Right cardiac atrium (tissue), 5 donors: ENCODE data around the gene CAPNS1. TPM values are rescaled to one million over a fixed set of nuclear protein-coding genes. Genes with fewer than 3 reads are reported as not detected.
"Not testable (repeated sequence)": the region's sequence is repeated elsewhere in the genome, so short reads cannot be mapped to it uniquely, and the experiment has no call there.

ENCODE experiments used
- ATAC-seq, 2 donors: fragments of 200-7000 bp; cut with Tn5 transposase; one replicate each; pipeline versions ENCODE4 v1.8.0 to v1.9.1; 2020; ENCODE audit warnings: moderate library complexity in 2 of 2, mild to moderate bottlenecking in 1 of 2
- DNase-seq, 3 donors: peaks; one replicate each; pipeline ENCODE4 v3.0.0-alpha.2; 2020
- H3K27ac ChIP-seq: one replicate; pipeline ENCODE4 v1.5.1; 2013; ENCODE audit warnings: mild to moderate bottlenecking, low read length, control low read depth, moderate library complexity
- H3K27me3 ChIP-seq: one replicate; pipeline ENCODE4 v1.6.1; 2013; ENCODE audit not compliant: control insufficient read depth, insufficient read depth
- H3K4me1 ChIP-seq: one replicate; pipeline ENCODE4 v1.6.1; 2013; ENCODE audit warnings: low read length; ENCODE audit not compliant: control insufficient read depth, insufficient read depth
- H3K4me3 ChIP-seq: one replicate; pipeline ENCODE4 v1.5.1; 2013; ENCODE audit warnings: low read length, control low read depth
- H3K9me3 ChIP-seq: one replicate; pipeline ENCODE4 v1.6.1; 2013; ENCODE audit warnings: low read length; ENCODE audit not compliant: control insufficient read depth
- WGBS: extraction: QIAGEN DNeasy Blood & Tissue Kit; methylation state at CpG from one replicate; pipeline ENCODE4 v1.1.7; 2013; 5-methylcytosine and 5-hydroxymethylcytosine counted together
- intact Hi-C, 4 donors: fragments of 100-400 bp; cut with DNase I; formaldehyde crosslinking; loops; one replicate each; pipeline versions ENCODE4 v1.11.0 to v1.14.0; 2022 to 2023
- polyA plus RNA-seq: library from polyadenylated mRNA; stranded (reverse); fragments of 200-250 nt; gene quantifications from one replicate; pipeline ENCODE4 v1.2.3, GENCODE V29; 2013
- total RNA-seq, 4 donors: library from RNA; stranded (reverse); fragmentation: NEBNext Ultra II Directional; extraction: Animal tissue kit (Norgen Biotek cat#: 25700); gene quantifications; one replicate each; pipeline ENCODE4 v1.2.1, GENCODE V29; 2021
- donor health status: healthy with polysubstance abuse.
- donor health status: DM: no; HTN: yes; CAD: no.
- donor health status: DM: no; HTN: no; CAD: no.
- donor health status: DM: no; HTN: yes; CAD: no; lungs with severe emphysema.
- donor health status: DM: yes; HTN: yes; CAD: no.

CAPNS1 gene
- total and polyA plus RNA-seq, 5 donors = 542 to 726 (median 636) TPM

DNA sequence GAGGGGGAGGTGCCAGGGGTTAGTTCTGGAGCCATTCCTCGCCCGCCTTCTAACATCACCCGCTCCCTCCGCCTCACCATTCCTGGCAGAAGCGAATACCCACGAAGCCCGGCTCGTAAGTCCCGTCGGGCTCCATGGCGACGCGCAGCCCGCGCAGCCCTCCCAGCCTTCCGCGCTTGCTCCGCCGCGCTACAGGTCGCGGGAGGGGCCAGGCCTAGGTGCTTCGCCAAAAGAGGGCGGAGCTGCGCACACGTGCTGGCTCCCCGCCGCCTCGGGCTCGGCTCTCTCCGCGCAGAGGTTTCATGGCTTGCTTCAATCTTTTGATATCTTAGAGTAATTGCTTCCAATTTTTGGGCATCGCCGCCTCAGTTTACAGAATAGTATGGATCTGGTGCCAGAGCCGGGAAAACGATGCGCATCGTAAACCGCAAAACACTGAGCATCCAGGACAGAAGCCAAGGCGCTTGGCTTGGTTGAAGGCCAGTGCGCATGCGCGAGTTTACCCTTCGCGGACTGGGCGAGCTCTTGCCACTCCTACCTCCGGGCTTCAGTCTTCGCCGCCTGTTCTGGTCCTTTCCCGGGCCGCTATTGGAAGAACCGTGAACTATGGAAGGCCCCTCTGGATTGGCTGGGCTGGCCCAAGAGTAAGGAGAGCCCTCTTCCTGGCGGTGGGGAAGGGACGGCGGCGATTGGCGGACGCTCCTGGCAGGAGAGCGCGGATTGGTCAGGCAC, 25.0 kb upstream of the CAPNS1 start, which contains the start of gene POLR2I:
Gene POLR2I (minus strand): TSS at position 155 of the 732 bp plus-strand sequence. CDS start 19 bp downstream, at position 136.
- no peaks in the 10 kb centered on the region for H3K27me3 ChIP-seq
- no peaks in the 10 kb centered on the region for H3K9me3 ChIP-seq
- intact Hi-C loops = loop anchor here in 2 of 4 donors (5.0 to 10.0 kb wide), 3 partner anchors 50 to 120 kb away; partner anchors contain the start of gene SDHAF1 (in 1 of the 2)
- DNase-seq (peak; percentile 99 to 100 (median 99)), ATAC-seq (peak; percentile 96 to 97)
- H3K27ac ChIP-seq = peak within 1 kb of the TSS; percentile 85
- H3K4me3 ChIP-seq = peak within 1 kb of the TSS; percentile 69
- no peaks in the 10 kb centered on the region for H3K4me1 ChIP-seq
- under 1% methylated on average over 60 of the region's 60 CpGs for WGBS

DNA sequence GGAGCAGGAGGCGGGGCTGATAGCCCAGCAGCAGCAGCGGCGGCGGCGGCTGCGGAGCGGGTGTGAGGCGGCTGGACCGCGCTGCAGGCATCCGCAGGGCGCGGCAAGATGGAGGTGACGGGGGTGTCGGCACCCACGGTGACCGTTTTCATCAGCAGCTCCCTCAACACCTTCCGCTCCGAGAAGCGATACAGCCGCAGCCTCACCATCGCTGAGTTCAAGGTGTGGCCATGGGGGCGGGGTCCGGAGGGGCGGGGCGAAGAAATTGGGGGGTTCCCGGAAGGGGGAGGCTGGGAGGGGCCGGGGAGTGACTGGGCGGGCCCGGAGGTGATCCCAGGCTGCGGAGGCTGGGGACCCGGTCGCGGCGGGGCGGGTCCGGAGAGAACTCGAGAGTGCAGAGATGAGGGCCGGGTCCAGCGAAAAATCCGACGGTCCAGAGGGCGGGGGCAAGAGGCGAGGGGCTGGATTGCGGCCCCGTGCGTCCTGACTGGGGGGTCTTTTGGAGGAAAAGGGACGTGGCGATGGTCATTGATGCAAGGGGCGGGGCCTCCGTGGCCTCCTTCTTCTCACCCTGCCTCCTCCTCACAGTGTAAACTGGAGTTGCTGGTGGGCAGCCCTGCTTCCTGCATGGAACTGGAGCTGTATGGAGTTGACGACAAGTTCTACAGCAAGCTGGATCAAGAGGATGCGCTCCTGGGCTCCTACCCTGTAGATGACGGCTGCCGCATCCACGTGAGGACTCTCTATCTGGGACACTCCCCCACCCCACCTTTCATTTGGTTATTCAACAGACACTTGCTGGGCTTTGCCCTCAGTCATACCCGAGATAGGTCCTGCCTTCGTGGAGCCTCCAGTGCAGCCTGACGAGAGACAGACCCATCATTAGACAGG, 24.2 kb upstream of the CAPNS1 start, which contains the start of gene TBCB:
Gene TBCB (plus strand): TSS at position 16 of the 891 bp plus-strand sequence. CDS start 93 bp downstream, at position 109.
- intact Hi-C loops = loop anchor here in 2 of 4 donors (10.0 kb wide), 2 partner anchors 51 to 121 kb away; partner anchors contain the start of gene SDHAF1 (in 1 of the 2)
- DNase-seq (peak; percentile 88 to 94 (median 94)), ATAC-seq (peak; percentile 74 to 79)
- no peaks in the 10 kb centered on the region for H3K4me1 ChIP-seq
- H3K4me3 ChIP-seq = peak within 1 kb of the TSS; percentile 69
- H3K27ac ChIP-seq = peak within 1 kb of the TSS; percentile 85
- 2% methylated on average over 59 of the region's 59 CpGs for WGBS
- no peaks in the 10 kb centered on the region for H3K9me3 ChIP-seq
- no peaks in the 10 kb centered on the region for H3K27me3 ChIP-seq

DNA sequence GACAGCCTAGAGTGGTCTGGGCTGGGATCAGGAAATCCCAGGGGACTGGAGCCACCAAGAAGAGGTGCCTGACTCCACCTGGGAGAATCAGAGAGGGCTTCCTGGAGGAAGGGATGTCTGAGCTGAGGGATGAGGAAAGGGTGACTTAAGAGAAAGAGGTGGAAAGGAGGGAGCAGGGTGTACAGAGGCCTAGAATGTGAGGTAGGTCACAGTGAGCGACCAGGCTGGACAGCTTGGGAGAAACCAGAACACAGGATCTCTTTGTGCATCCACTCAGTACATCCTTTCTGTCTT, 23.6 kb upstream of the CAPNS1 start:
- ATAC-seq = no peak
- no peaks in the 10 kb centered on the region for H3K9me3 ChIP-seq
- intact Hi-C loops = loop anchor here in 2 of 4 donors (10.0 kb wide), 2 partner anchors 51 to 121 kb away; partner anchors contain the start of gene SDHAF1 (in 1 of the 2)
- no peaks in the 10 kb centered on the region for H3K27me3 ChIP-seq
- 100% methylated on average over 1 of the region's 1 CpG for WGBS
- no peak for DNase-seq
- no peaks in the 10 kb centered on the region for H3K4me1 ChIP-seq
- no peak overlapping the region for H3K27ac ChIP-seq
- peak overlapping the region; percentile 69 for H3K4me3 ChIP-seq

DNA sequence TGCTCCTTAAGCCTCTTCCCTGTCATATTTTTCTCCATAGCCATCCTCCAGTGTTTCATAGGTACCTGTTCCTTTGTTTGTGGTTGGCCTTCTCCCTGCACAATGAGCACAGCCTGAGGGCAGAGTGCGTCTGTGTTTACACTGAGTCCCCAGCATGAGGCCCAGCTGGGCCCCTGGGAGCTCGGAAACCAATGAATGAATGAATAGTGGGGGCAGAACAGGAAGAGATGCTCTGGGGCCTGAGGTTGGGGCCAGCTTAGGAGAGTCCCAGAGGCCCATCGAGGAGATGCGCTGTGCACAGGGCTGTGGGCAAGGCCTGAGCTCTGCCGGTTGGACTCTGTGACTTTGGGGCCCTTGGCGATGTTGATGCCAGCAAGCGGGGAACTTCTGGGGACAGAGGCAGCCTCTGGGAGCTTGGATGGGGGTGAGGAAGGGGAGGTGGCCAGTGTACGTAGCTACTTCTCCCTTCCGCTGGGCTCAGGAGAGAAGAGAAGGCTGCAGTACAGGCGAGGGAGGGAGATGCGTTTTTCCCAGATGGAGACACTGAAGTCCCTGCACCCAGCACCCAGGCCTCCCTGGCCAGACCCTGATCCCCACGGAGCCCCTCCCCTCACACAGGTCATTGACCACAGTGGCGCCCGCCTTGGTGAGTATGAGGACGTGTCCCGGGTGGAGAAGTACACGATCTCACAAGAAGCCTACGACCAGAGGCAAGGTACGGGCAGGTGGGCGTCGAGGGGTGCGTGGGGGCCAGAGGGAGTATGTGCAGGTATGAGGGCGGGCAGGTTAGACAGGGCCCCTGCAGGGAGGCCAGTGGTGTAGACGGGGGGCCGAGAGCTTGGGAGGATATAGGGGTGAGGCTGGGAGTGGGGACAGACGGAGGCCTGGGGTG, 19.5 kb upstream of the CAPNS1 start:
- WGBS = 92% methylated on average over 26 of the region's 26 CpGs

DNA sequence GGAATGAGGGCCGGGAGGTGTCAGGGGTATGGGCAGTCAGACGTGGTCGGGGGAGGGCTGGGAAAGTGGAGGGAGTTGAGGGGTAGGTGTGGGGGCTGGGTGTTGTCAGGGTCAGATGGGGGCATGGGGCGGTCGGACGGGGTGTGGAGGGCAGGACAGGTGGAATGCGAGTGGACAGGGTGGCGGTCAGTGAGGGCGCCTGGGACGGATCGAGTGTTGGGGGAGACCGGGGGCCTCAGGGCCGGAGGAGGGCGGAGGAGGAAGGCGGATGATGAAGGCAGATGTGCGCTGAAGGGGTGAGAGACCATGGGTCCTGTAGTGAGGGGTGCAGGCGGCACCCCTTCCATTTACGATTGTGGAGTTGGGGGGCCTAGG, 18.9 kb upstream of the CAPNS1 start:
- no peak for ATAC-seq
- Histone ChIP-seq H3K4me3 (no peak overlapping the region), H3K4me1 (no peaks in the 10 kb centered on the region), H3K9me3 (no peaks in the 10 kb centered on the region), H3K27me3 (no peaks in the 10 kb centered on the region), H3K27ac (no peak overlapping the region)
- intact Hi-C loops = no loop called here
- DNase-seq = peak in 1 of 3 donors; percentile 32
- 92% methylated on average over 18 of the region's 18 CpGs for WGBS

More for the DNA sequence above, 19.5 kb upstream of the CAPNS1 start:
- H3K9me3 ChIP-seq = no peaks in the 10 kb centered on the region
- H3K27ac ChIP-seq = no peak overlapping the region
- DNase-seq = peak in 1 of 3 donors; percentile 38
- H3K4me3 ChIP-seq = no peak overlapping the region
- intact Hi-C loops = no loop called here
- ATAC-seq = no peak
- no peaks in the 10 kb centered on the region for H3K4me1 ChIP-seq
- no peaks in the 10 kb centered on the region for H3K27me3 ChIP-seq

DNA sequence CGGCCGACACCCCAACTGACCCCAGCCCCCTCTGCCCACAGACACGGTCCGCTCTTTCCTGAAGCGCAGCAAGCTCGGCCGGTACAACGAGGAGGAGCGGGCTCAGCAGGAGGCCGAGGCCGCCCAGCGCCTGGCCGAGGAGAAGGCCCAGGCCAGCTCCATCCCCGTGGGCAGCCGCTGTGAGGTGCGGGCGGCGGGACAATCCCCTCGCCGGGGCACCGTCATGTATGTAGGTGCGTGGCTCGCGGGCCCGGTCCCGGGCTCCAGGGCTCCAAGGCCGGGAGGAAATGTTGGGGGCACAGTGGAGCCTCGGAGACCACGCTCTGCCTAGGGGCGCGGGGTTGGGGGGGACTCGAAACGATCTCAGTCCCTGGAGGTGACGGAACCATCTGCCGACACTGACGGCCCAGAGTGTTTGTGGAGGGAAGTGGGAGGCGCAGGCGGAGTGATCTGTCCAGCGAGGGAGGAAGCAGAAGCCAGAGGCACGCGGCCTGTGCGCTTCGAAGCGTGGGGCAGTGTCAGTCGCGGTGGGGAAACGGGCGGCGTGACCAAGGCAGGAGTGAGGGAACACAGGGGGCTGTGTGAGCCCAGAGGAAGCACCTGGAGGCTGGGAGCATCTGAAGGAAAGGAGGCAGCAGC, 18.3 kb upstream of the CAPNS1 start:
- 85% methylated on average over 49 of the region's 49 CpGs for WGBS
- DNase-seq (peak in 1 of 3 donors; percentile 51), ATAC-seq (peak in 1 of 2 donors; percentile 23)
- no peak overlapping the region for H3K4me3 ChIP-seq
- no peaks in the 10 kb centered on the region for H3K4me1 ChIP-seq
- no peaks in the 10 kb centered on the region for H3K9me3 ChIP-seq
- no peak overlapping the region for H3K27ac ChIP-seq
- H3K27me3 ChIP-seq = no peaks in the 10 kb centered on the region
- intact Hi-C loops = no loop called here

DNA sequence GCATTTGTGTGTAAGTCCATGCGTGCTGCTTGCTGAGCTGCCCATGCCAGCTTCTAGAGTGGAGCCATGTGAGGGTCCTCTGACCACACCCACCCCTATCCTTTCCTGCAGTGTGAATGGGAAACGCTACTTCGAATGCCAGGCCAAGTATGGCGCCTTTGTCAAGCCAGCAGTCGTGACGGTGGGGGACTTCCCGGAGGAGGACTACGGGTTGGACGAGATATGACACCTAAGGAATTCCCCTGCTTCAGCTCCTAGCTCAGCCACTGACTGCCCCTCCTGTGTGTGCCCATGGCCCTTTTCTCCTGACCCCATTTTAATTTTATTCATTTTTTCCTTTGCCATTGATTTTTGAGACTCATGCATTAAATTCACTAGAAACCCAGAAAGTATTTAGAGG, 14.3 kb upstream of the CAPNS1 start:
- 82% methylated on average over 9 of the region's 9 CpGs for WGBS

DNA sequence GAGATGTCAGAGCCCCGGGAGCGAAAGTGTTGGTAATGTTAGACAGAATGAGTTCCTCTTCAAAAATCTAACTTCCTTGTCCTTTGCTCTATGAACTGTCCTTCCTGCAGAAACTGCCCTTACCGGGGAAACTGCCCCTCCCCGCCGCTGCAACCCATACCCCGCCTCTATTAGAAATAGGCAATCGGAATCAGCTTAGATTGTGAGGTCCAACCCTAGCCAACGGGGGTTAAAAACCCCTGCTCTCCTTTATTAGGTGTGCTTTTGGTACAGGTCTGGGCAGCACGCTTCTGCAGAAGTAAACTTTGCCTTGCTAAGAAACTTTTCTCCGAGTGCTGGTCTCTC, 11.5 kb upstream of the CAPNS1 start:
- peak overlapping the region; percentile 44 for H3K4me3 ChIP-seq

More for the DNA sequence above, 14.3 kb upstream of the CAPNS1 start:
- Histone ChIP-seq H3K9me3 (no peaks in the 10 kb centered on the region), H3K27me3 (no peaks in the 10 kb centered on the region), H3K4me1 (no peaks in the 10 kb centered on the region), H3K27ac (no peak overlapping the region), H3K4me3 (no peak overlapping the region)
- ATAC-seq (no peak), DNase-seq (no peak)
- intact Hi-C loops = loop anchor here in 2 of 4 donors (5.0 kb wide), 1 partner anchor 47 kb away; no protein-coding TSS in a partner anchor

DNA sequence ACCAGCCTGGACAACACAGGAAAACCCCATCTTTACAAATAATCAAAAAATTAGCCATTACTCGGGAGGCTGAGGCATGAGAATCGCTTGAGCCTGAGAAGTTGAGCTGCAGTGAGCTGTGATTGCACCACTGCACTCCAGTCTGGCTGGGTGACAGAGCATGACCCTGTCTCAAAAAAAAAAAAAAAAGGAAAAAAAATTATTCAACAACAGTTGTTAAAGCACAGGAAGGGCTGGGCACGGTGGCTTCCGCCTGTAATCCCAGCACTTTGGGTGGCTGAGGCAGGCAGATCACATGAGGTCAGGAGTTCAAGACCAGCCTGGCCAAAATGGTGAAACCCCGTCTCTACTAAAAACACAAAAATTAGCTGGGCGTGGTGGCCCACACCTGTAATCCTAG, 8.6 kb upstream of the CAPNS1 start:
- H3K9me3 ChIP-seq, intact Hi-C loops, H3K27me3 ChIP-seq, H3K4me1 ChIP-seq, H3K4me3 ChIP-seq, ATAC-seq, H3K27ac ChIP-seq: not testable (repeated sequence)
- DNase-seq = peak; percentile 61 to 79 (median 70)
- 62% methylated on average over 6 of the region's 6 CpGs for WGBS

More for the DNA sequence above, 11.5 kb upstream of the CAPNS1 start:
- no peaks in the 10 kb centered on the region for H3K4me1 ChIP-seq
- ATAC-seq (peak; percentile 27 to 34), DNase-seq (no peak)
- 12% methylated on average over 10 of the region's 10 CpGs for WGBS
- no peaks in the 10 kb centered on the region for H3K27me3 ChIP-seq
- H3K27ac ChIP-seq = peak overlapping the region; percentile 94
- no peaks in the 10 kb centered on the region for H3K9me3 ChIP-seq
- intact Hi-C loops = loop anchor here (1.0 to 5.0 kb wide), 3 partner anchors 42 to 44 kb away; no protein-coding TSS in a partner anchor

DNA sequence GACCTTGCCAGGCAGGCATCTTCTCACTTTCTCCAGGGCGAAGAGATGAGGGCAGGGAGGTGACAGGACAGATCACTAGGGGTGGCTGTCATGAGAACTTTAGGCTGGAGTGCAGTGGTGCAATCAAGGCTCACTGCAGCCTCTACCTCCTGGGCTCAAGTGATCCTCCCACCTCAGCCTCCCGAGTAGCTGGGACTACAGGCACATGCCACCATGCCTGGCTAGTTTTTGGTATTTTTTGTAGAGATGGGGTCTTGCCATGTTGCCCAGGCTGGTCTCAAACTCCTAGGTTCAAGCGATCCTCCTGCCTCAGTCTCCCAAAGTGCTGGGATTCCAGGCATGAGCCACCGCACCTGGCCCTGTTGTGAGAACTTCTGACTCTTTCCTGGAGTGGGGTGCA, 5.0 kb upstream of the CAPNS1 start:
- DNase-seq, H3K9me3 ChIP-seq, ATAC-seq, H3K27ac ChIP-seq, intact Hi-C loops, H3K4me1 ChIP-seq, H3K27me3 ChIP-seq, H3K4me3 ChIP-seq: not testable (repeated sequence)
- WGBS = 90% methylated on average over 4 of the region's 4 CpGs
